Measurements from ENCODE around the gene PPP6R2.

DNA sequence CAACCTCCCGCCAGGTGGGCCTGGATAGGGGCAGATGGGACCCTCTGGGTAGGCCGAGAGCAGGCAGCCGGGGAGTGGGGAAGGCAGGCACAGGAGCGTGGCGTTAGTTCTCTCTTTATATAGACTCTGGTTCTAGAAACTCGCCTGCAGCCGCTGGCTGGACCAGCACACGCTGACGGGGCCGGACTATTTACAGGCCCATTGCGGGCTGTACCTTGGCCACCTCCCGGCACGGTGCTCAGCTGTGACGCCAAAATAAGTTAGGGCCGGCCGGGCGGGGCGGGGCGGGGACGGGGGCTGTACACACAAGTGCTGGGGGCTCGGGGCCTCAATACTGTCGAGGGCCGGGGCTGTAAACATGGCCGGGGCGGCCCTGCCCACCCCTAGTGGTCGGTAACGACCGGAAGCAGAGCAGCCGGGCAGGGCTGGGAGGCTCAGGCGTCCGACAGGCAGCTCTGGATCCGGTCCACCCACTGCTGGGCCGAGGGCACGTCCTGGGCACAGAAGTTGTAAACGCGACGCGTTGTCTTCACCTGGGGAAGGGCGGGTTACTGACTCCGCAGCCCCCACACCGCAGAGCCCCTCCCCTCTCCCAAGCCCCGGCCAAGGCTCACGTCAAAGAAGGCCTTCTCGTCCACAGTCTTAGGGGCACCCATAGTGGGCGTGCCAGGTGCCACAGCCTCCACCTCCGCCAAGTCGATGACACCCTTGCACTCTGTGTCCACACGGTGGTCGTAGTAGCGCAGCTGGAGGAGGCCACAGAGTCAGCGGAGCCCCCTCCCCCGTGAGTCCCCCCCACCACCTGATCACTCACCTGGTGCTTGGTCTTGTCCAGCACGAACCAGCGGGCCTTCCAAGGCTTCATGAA lies 103.8 kb downstream of the PPP6R2 start:
- TF ChIP-seq, protein P1, sequence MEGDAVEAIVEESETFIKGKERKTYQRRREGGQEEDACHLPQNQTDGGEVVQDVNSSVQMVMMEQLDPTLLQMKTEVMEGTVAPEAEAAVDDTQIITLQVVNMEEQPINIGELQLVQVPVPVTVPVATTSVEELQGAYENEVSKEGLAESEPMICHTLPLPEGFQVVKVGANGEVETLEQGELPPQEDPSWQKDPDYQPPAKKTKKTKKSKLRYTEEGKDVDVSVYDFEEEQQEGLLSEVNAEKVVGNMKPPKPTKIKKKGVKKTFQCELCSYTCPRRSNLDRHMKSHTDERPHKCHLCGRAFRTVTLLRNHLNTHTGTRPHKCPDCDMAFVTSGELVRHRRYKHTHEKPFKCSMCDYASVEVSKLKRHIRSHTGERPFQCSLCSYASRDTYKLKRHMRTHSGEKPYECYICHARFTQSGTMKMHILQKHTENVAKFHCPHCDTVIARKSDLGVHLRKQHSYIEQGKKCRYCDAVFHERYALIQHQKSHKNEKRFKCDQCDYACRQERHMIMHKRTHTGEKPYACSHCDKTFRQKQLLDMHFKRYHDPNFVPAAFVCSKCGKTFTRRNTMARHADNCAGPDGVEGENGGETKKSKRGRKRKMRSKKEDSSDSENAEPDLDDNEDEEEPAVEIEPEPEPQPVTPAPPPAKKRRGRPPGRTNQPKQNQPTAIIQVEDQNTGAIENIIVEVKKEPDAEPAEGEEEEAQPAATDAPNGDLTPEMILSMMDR (IDR thresholded peaks at IDR 0.05), result no peak
- no peak for TF ChIP-seq POLR2A (IDR thresholded peaks at IDR 0.05)
